Glutamatergic neuron (in vitro differentiated cells): Measurements from ENCODE around the gene CHD3. TPM values are rescaled to one million over a fixed set of nuclear protein-coding genes. Genes with fewer than 3 reads are reported as not detected.

Experiments used
- DNase-seq: peaks from one replicate; pipeline ENCODE4 v3.0.0; 2022
- H3K27ac Mint-ChIP-seq: one replicate; pipeline ENCODE4 v1.8.0; 2020; ENCODE audit warnings: mild to moderate bottlenecking, mixed read lengths, inconsistent platforms; ENCODE audit not compliant: unreplicated experiment
- H3K27me3 Mint-ChIP-seq: one replicate; pipeline ENCODE4 v1.8.0; 2020; ENCODE audit warnings: mild to moderate bottlenecking, moderate library complexity, mixed read lengths, inconsistent platforms; ENCODE audit not compliant: unreplicated experiment
- H3K36me3 Mint-ChIP-seq: one replicate; pipeline ENCODE4 v1.8.0; 2020; ENCODE audit warnings: mild to moderate bottlenecking, mixed read lengths, inconsistent platforms; ENCODE audit not compliant: unreplicated experiment
- H3K4me1 Mint-ChIP-seq: one replicate; pipeline ENCODE4 v1.8.0; 2020; ENCODE audit warnings: mild to moderate bottlenecking, low read depth, mixed read lengths, inconsistent platforms; ENCODE audit not compliant: unreplicated experiment
- H3K4me3 Mint-ChIP-seq: one replicate; pipeline ENCODE4 v1.8.0; 2020; ENCODE audit warnings: mild to moderate bottlenecking, mixed read lengths, inconsistent platforms; ENCODE audit not compliant: unreplicated experiment
- H3K9me3 Mint-ChIP-seq: one replicate; pipeline ENCODE4 v1.8.0; 2020; ENCODE audit warnings: mild to moderate bottlenecking, moderate library complexity, mixed read lengths, inconsistent platforms; ENCODE audit not compliant: unreplicated experiment
- CTCF ChIP-seq: fragments of 200-600 bp; sonication (generic); IDR thresholded peaks from one replicate; pipeline ENCODE4 v1.5.0; 2021; ENCODE audit not compliant: partially characterized antibody, unreplicated experiment
- total RNA-seq: library from RNA; stranded (reverse); fragmentation: NEBNext Ultra II Directional; extraction: Animal tissue kit (Norgen Biotek cat#: 25700); gene quantifications from one replicate; pipeline ENCODE4 v1.2.1, GENCODE V29; 2021; ENCODE audit not compliant: unreplicated experiment

Gene CHD3
- total RNA-seq, 1 donor from 2014 or later: 129 TPM

GRCh38 chr17:7943291-7943690 lies 54.7 kb downstream of the CHD3 start:
- no peak for DNase-seq
- TF ChIP-seq CTCF: no peak
- Mint-ChIP-seq H3K27me3 (peaks cover 4% of the 10 kb centered on the region), H3K9me3 (peaks cover 5% of the 10 kb centered on the region), H3K4me1 (peaks cover 2% of the 10 kb centered on the region), H3K27ac (no peak overlapping the region), H3K36me3 (peaks cover 11% of the 10 kb centered on the region), H3K4me3 (no peak overlapping the region)

- H3K27me3 Mint-ChIP-seq: peaks cover 2% of the 10 kb centered on the region
- no peak for TF ChIP-seq CTCF
- peaks cover 11% of the 10 kb centered on the region for H3K36me3 Mint-ChIP-seq
- peak overlapping the region; percentile 33 for H3K27ac Mint-ChIP-seq
- peaks cover 3% of the 10 kb centered on the region for H3K9me3 Mint-ChIP-seq
- H3K4me1 Mint-ChIP-seq: peaks cover 2% of the 10 kb centered on the region
- DNase-seq: no peak
- no peak overlapping the region for H3K4me3 Mint-ChIP-seq
Measured at GRCh38 chr17:7944326-7944725, 55.7 kb downstream of the CHD3 start.

GRCh38 chr17:7945651-7946050 lies 57.1 kb downstream of the CHD3 start:
- H3K9me3 Mint-ChIP-seq: peaks cover 1% of the 10 kb centered on the region
- no peak for TF ChIP-seq CTCF
- peaks cover 3% of the 10 kb centered on the region for H3K36me3 Mint-ChIP-seq
- no peaks in the 10 kb centered on the region for H3K27me3 Mint-ChIP-seq
- no peak overlapping the region for H3K27ac Mint-ChIP-seq
- no peak overlapping the region for H3K4me3 Mint-ChIP-seq
- DNase-seq: no peak
- H3K4me1 Mint-ChIP-seq: peaks cover 2% of the 10 kb centered on the region

- no peak for DNase-seq
- Mint-ChIP-seq H3K36me3 (no peaks in the 10 kb centered on the region), H3K9me3 (peaks cover 1% of the 10 kb centered on the region), H3K27me3 (no peaks in the 10 kb centered on the region), H3K27ac (no peak overlapping the region), H3K4me3 (no peak overlapping the region), H3K4me1 (peaks cover 2% of the 10 kb centered on the region)
- TF ChIP-seq CTCF: no peak
Measured at GRCh38 chr17:7946441-7946840, 57.9 kb downstream of the CHD3 start.

- no peaks in the 10 kb centered on the region for H3K36me3 Mint-ChIP-seq
- H3K27me3 Mint-ChIP-seq: no peaks in the 10 kb centered on the region
- DNase-seq: no peak
- no peak overlapping the region for H3K4me3 Mint-ChIP-seq
- peaks cover 2% of the 10 kb centered on the region for H3K4me1 Mint-ChIP-seq
- TF ChIP-seq CTCF: no peak
- H3K27ac Mint-ChIP-seq: no peak overlapping the region
- peaks cover 1% of the 10 kb centered on the region for H3K9me3 Mint-ChIP-seq
Measured at GRCh38 chr17:7947651-7948050, 59.1 kb downstream of the CHD3 start.
